HCT116 (cell line): ENCODE results near the gene MCF2L.

Experiments
- CEBPB ChIP-seq: IDR thresholded peaks from 2 replicates; pipeline ENCODE4 v1.6.1; 2012; ENCODE audit warnings: low read depth
- CTCF ChIP-seq, 3 experiments: fragments of 200-600 bp in 1 of 3; sonication (generic) in 1 of 3; IDR thresholded peaks in 2 of 3; conservative IDR thresholded peaks in 1 of 3; 2 replicates each; pipeline ENCODE4 v1.5.1; 2012 to 2017; ENCODE audit warnings: low read depth in 2 of 3, low read length in 2 of 3, antibody characterized with exemption in 1 of 3, borderline replicate concordance in 1 of 3, control low read depth in 1 of 3, mild to moderate bottlenecking in 1 of 3, mixed read lengths in 1 of 3, mixed run types in 1 of 3, moderate library complexity in 1 of 3; ENCODE audit not compliant: insufficient read depth in 1 of 3
- FOSL1 ChIP-seq: IDR thresholded peaks from 2 replicates; pipeline ENCODE4 v1.6.1; 2012; ENCODE audit warnings: low read depth
- MAX ChIP-seq: IDR thresholded peaks from 2 replicates; pipeline ENCODE4 v1.6.1; 2012
- YY1 ChIP-seq: IDR thresholded peaks from 2 replicates; pipeline ENCODE4 v1.6.1; 2011; ENCODE audit warnings: low read length, low read depth, moderate library complexity, mild to moderate bottlenecking; ENCODE audit not compliant: insufficient replicate concordance; ENCODE audit errors: extremely low read depth
- ZBTB33 ChIP-seq: IDR thresholded peaks from 2 replicates; pipeline ENCODE4 v1.6.1; 2011; ENCODE audit warnings: mild to moderate bottlenecking, low read length, moderate library complexity; ENCODE audit not compliant: insufficient replicate concordance; ENCODE audit errors: extremely low read depth

DNA sequence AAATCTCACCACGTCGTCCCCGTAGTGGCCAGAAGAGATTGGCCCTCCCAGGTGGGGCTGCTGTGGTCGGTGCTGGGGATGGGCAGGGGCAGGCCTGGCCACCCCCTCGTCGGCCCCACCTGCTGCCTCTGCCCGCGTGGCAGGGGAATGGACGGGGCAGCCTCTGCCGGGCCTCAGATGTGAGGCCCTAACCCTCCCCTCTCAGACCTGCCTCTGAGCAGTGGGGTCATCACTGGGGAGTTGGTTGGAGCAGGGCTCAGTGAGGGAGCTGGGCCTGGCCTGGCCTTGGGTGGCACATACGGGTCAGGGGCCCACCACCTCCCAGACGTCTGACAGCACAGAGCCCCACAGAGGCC lies 41.5 kb downstream of the MCF2L start:
- TF ChIP-seq FOSL1 = no peak
- no peak for TF ChIP-seq CTCF (IDR thresholded peaks at IDR 0.05 in 2 of 3, conservative IDR thresholded peaks at IDR 0.05 in 1 of 3; ENCODE audit: borderline replicate concordance in 1 of 3, insufficient read depth in 1 of 3, low read depth in 2 of 3, low read length in 2 of 3)
- TF ChIP-seq ZBTB33 = no peak
- no peak for TF ChIP-seq YY1
- no peak for TF ChIP-seq MAX
- no peak for TF ChIP-seq CEBPB
